Left lobe of liver (tissue), 2 donors: ENCODE data around the gene DCC. TPM values are rescaled to one million over a fixed set of nuclear protein-coding genes. Genes with fewer than 3 reads are reported as not detected.

Source experiments
- ATAC-seq: fragments of 200-7000 bp; cut with Tn5 transposase; one replicate; pipeline ENCODE4 v1.9.1; 2020; ENCODE audit warnings: mild to moderate bottlenecking, moderate library complexity
- DNase-seq: peaks from one replicate; pipeline ENCODE4 v3.0.0-alpha.2; 2020; ENCODE audit warnings: low spot score
- total RNA-seq: library from RNA; stranded (reverse); gene quantifications from one replicate; pipeline ENCODE4 v1.2.1, GENCODE V29; 2021
- donor health status: DM: no; HTN: no; CAD: no; lungs with moderate emphysema.
- donor health status: DM: no; HTN: yes; CAD: no.

DCC gene
- total RNA-seq, 1 donor from 2014 or later, result not detected

- no peak for DNase-seq
- ATAC-seq, result no peak
Measured at GRCh38 chr18:52888014-52888413, 548.0 kb downstream of the DCC start.

GRCh38 chr18:52894801-52895200 is 554.8 kb downstream of the DCC start:
- no peak for ATAC-seq

GRCh38 chr18:52897611-52898484 is 557.9 kb downstream of the DCC start:
- DNase-seq (no peak), ATAC-seq (peak; percentile 23)

More at GRCh38 chr18:52894801-52895200, 554.8 kb downstream of the DCC start:
- DNase-seq, result no peak

GRCh38 chr18:52898485-52899058 is 558.6 kb downstream of the DCC start:
- DNase-seq (no peak), ATAC-seq (no peak)

- no peak for DNase-seq
Measured at GRCh38 chr18:52902188-52902587, 562.2 kb downstream of the DCC start.

GRCh38 chr18:52903857-52904256 is 563.9 kb downstream of the DCC start:
- ATAC-seq (peak; percentile 89), DNase-seq (peak; percentile 49)

More at GRCh38 chr18:52902188-52902587, 562.2 kb downstream of the DCC start:
- ATAC-seq, result no peak

GRCh38 chr18:52907543-52908308 is 567.7 kb downstream of the DCC start:
- DNase-seq (no peak), ATAC-seq (no peak)

- DNase-seq, result no peak
- no peak for ATAC-seq
Measured at GRCh38 chr18:52914148-52914547, 574.2 kb downstream of the DCC start.

GRCh38 chr18:52920665-52921064 is 580.7 kb downstream of the DCC start:
- DNase-seq (no peak), ATAC-seq (no peak)

GRCh38 chr18:52933356-52933755 is 593.4 kb downstream of the DCC start:
- ATAC-seq, result no peak
- no peak for DNase-seq

GRCh38 chr18:52936931-52937330 is 596.9 kb downstream of the DCC start:
- ATAC-seq (no peak), DNase-seq (no peak)

GRCh38 chr18:52937840-52938239 is 597.8 kb downstream of the DCC start:
- no peak for ATAC-seq
- DNase-seq, result no peak

GRCh38 chr18:52945552-52945951 is 605.6 kb downstream of the DCC start:
- ATAC-seq (peak; percentile 79), DNase-seq (no peak)

GRCh38 chr18:52948868-52949444 is 609.0 kb downstream of the DCC start:
- ATAC-seq, result no peak

GRCh38 chr18:52950155-52950554 is 610.2 kb downstream of the DCC start:
- DNase-seq (no peak), ATAC-seq (no peak)

More at GRCh38 chr18:52948868-52949444, 609.0 kb downstream of the DCC start:
- no peak for DNase-seq

- ATAC-seq (peak; percentile 75), DNase-seq (no peak)
Measured at GRCh38 chr18:52953387-52953786, 613.4 kb downstream of the DCC start.

- ATAC-seq (no peak), DNase-seq (no peak)
Measured at GRCh38 chr18:52963481-52963880, 623.5 kb downstream of the DCC start.

GRCh38 chr18:52970686-52971085 is 630.7 kb downstream of the DCC start:
- no peak for ATAC-seq

GRCh38 chr18:52971097-52971496 is 631.1 kb downstream of the DCC start:
- ATAC-seq (no peak), DNase-seq (no peak)

More at GRCh38 chr18:52970686-52971085, 630.7 kb downstream of the DCC start:
- no peak for DNase-seq

- DNase-seq (no peak), ATAC-seq (no peak)
Measured at GRCh38 chr18:52979892-52980291, 639.9 kb downstream of the DCC start.

- peak; percentile 86 for ATAC-seq
- DNase-seq, result no peak
Measured at GRCh38 chr18:52991246-52991645, 651.2 kb downstream of the DCC start.
